HEK293 (cell line): Measurements from ENCODE around the gene CKLF.
A peak's percentile ranks its signal among the peaks of the same experiment; 100 is the strongest.
"Not testable (repeated sequence)": the region's sequence is repeated elsewhere in the genome, so short reads cannot be mapped to it uniquely, and the experiment has no call there.

Experiments
- CTCF ChIA-PET: fragments of 350-600 bp; formaldehyde crosslinking; extraction: SDS; loops from one replicate; lab custom pipeline; 2021; ENCODE audit warnings: antibody characterized with exemption; lab: Yijun Ruan, JAX
- POLR2A ChIA-PET: fragments of 300-600 bp; formaldehyde crosslinking; extraction: SDS; loops from one replicate; lab custom pipeline; 2020; ENCODE audit warnings: antibody characterized with exemption, inconsistent platforms; lab: Yijun Ruan, JAX
- H3K27ac ChIP-seq: fragments of 200-500 bp; sonication (Bioruptor generic); 2 replicates; pipeline ENCODE4 v1.5.1; 2014; ENCODE audit warnings: low read depth, low read length, control low read depth, inconsistent platforms; ENCODE audit errors: extremely low read depth
- H3K36me3 ChIP-seq, 2 experiments: fragments of 200-500 bp in 1 of 2; sonication (Bioruptor generic) in 1 of 2; 1 replicate in 1 of 2; 2 replicates in 1 of 2; pipeline ENCODE4 v1.5.1; 2014 to 2017; ENCODE audit warnings: inconsistent platforms in 2 of 2, low read length in 2 of 2; ENCODE audit not compliant: control insufficient read depth in 2 of 2, insufficient read depth in 1 of 2
- H3K4me1 ChIP-seq: fragments of 200-500 bp; sonication (Bioruptor generic); 2 replicates; pipeline ENCODE4 v1.5.1; 2014; ENCODE audit warnings: mild to moderate bottlenecking, low read length, inconsistent platforms; ENCODE audit not compliant: control insufficient read depth, insufficient read depth
- H3K4me3 ChIP-seq: 2 replicates; pipeline ENCODE4 v1.5.1; 2011; ENCODE audit warnings: low read depth, mild to moderate bottlenecking, control low read depth, low read length, moderate library complexity
- H3K9me3 ChIP-seq: fragments of 200-500 bp; sonication (Bioruptor generic); 2 replicates; pipeline ENCODE4 v1.5.1; 2014; ENCODE audit warnings: low read depth, low read length, inconsistent platforms; ENCODE audit not compliant: control insufficient read depth, insufficient read depth
- PATZ1 ChIP-seq: fragments of 450-650 bp; formaldehyde crosslinking; IDR thresholded peaks from 2 replicates; pipeline ENCODE4 v1.5.1; 2016; ENCODE audit warnings: missing biosample characterization, missing genetic modification characterization
- PRDM10 ChIP-seq: fragments of 450-650 bp; formaldehyde crosslinking; IDR thresholded peaks from 2 replicates; pipeline ENCODE4 v1.5.1; 2016; ENCODE audit warnings: missing biosample characterization, missing genetic modification characterization
- PRDM2 ChIP-seq: fragments of 450-650 bp; formaldehyde crosslinking; IDR thresholded peaks from 2 replicates; pipeline ENCODE4 v1.5.1; 2016; ENCODE audit warnings: missing biosample characterization, missing genetic modification characterization, borderline replicate concordance
- SP2 ChIP-seq: fragments of 450-650 bp; formaldehyde crosslinking; IDR thresholded peaks from 2 replicates; pipeline ENCODE4 v1.5.1; 2016; ENCODE audit warnings: missing biosample characterization, missing genetic modification characterization
- ZFP41 ChIP-seq: fragments of 450-650 bp; formaldehyde crosslinking; IDR thresholded peaks from 2 replicates; pipeline ENCODE4 v1.5.1; 2016; ENCODE audit warnings: missing biosample characterization, missing genetic modification characterization, borderline replicate concordance
- ZNF146 ChIP-seq: fragments of 450-650 bp; formaldehyde crosslinking; IDR thresholded peaks from 2 replicates; pipeline ENCODE4 v1.5.1; 2016; ENCODE audit warnings: missing biosample characterization, missing genetic modification characterization
- ZNF280D ChIP-seq: fragments of 450-650 bp; formaldehyde crosslinking; IDR thresholded peaks from 2 replicates; pipeline ENCODE4 v1.5.1; 2016; ENCODE audit warnings: missing biosample characterization, missing genetic modification characterization
- ZNF510 ChIP-seq: fragments of 450-650 bp; formaldehyde crosslinking; IDR thresholded peaks from 2 replicates; pipeline ENCODE4 v1.5.1; 2018; ENCODE audit warnings: mild to moderate bottlenecking, missing genetic modification characterization, missing biosample characterization; ENCODE audit not compliant: insufficient replicate concordance
- ZNF530 ChIP-seq: fragments of 450-650 bp; formaldehyde crosslinking; IDR thresholded peaks from 2 replicates; pipeline ENCODE4 v1.5.1; 2016; ENCODE audit warnings: low read depth, missing biosample characterization, missing genetic modification characterization
- ZNF664 ChIP-seq: fragments of 450-650 bp; formaldehyde crosslinking; IDR thresholded peaks from 2 replicates; pipeline ENCODE4 v1.5.1; 2016; ENCODE audit warnings: missing biosample characterization, missing genetic modification characterization
- ZNF677 ChIP-seq: fragments of 450-650 bp; IDR thresholded peaks from 2 replicates; pipeline ENCODE4 v1.5.0; 2018; ENCODE audit warnings: missing biosample characterization, mild to moderate bottlenecking, missing genetic modification characterization, moderate library complexity
- ZNF707 ChIP-seq: fragments of 450-650 bp; formaldehyde crosslinking; IDR thresholded peaks from 2 replicates; pipeline ENCODE4 v1.5.1; 2016; ENCODE audit warnings: missing biosample characterization, missing genetic modification characterization
- ZSCAN23 ChIP-seq: fragments of 450-650 bp; formaldehyde crosslinking; IDR thresholded peaks from 2 replicates; pipeline ENCODE4 v1.5.1; 2016; ENCODE audit warnings: missing biosample characterization, missing genetic modification characterization

Gene CKLF

GRCh38 chr16:66594739-66595138 is 42.4 kb downstream of the CKLF start:
- CTCF ChIA-PET: interaction anchor here (0.7 to 2.0 kb wide), 2 partner anchors 14 to 189 kb away, joined by 3 to 4 read pairs; no protein-coding TSS in a partner anchor
- no peak for TF ChIP-seq ZFP41 (tag by site-specific recombination)
- no peak overlapping the region for H3K4me3 ChIP-seq
- POLR2A ChIA-PET: no interaction called here
- no peak overlapping the region for H3K27ac ChIP-seq
- no peaks in the 10 kb centered on the region for H3K36me3 ChIP-seq
- H3K4me1 ChIP-seq: no peaks in the 10 kb centered on the region
- no peaks in the 10 kb centered on the region for H3K9me3 ChIP-seq

- H3K4me3 ChIP-seq, CTCF ChIA-PET: not testable (repeated sequence)
These were observed 44.2 kb downstream of the CKLF start for GRCh38 chr16:66596559-66596958.

GRCh38 chr16:66596986-66597848 is 44.8 kb downstream of the CKLF start:
- POLR2A ChIA-PET: no interaction called here
- Histone ChIP-seq H3K9me3 (no peaks in the 10 kb centered on the region), H3K27ac (no peak overlapping the region), H3K36me3 (no peaks in the 10 kb centered on the region), H3K4me1 (no peaks in the 10 kb centered on the region), H3K4me3 (no peak overlapping the region)
- CTCF ChIA-PET: interaction anchor here (1.0 kb wide), 1 partner anchor 11 kb away, joined by 5 read pairs; no protein-coding TSS in a partner anchor
- no peak for TF ChIP-seq ZNF677 (tag by site-specific recombination)
- TF ChIP-seq PRDM10 (tag by site-specific recombination): no peak
- no peak for TF ChIP-seq ZNF707 (tag by site-specific recombination)
- TF ChIP-seq ZSCAN23 (tag by site-specific recombination): no peak
- no peak for TF ChIP-seq SP2 (tag by site-specific recombination)
- TF ChIP-seq ZNF146 (tag by site-specific recombination): no peak
- TF ChIP-seq ZNF280D (tag by site-specific recombination): no peak
- no peak for TF ChIP-seq ZNF530 (tag by site-specific recombination)
- no peak for TF ChIP-seq ZNF510
- no peak for TF ChIP-seq PRDM2 (tag by site-specific recombination)
- TF ChIP-seq PATZ1: no peak

More at GRCh38 chr16:66596559-66596958, 44.2 kb downstream of the CKLF start:
- peak; percentile 71; the same call in 1 of the 2 replicates for TF ChIP-seq ZNF664 (tag by site-specific recombination)
- TF ChIP-seq, all 188 proteins: peak for 1; not testable (repeated sequence) for 187
- H3K27ac ChIP-seq, H3K36me3 ChIP-seq, H3K4me1 ChIP-seq, H3K9me3 ChIP-seq: not testable (repeated sequence)
- POLR2A ChIA-PET: interaction anchor here (0.6 kb wide), 1 partner anchor 121 kb away, joined by 3 read pairs; no protein-coding TSS in a partner anchor
